Loucy (cell line): ENCODE data around the gene KDM6A.

Source experiments
- H2AFZ ChIP-seq: fragments of 200-600 bp; sonication (generic); 2 replicates; pipeline ENCODE4 v1.6.0; 2016; ENCODE audit warnings: antibody characterized with exemption, mild to moderate bottlenecking, low read length, moderate library complexity
- H3F3A ChIP-seq: fragments of 200-600 bp; 2 replicates; pipeline ENCODE4 v1.6.0; 2016; ENCODE audit warnings: antibody characterized with exemption, low read depth, mild to moderate bottlenecking
- H3K27me3 ChIP-seq: fragments of 200-600 bp; sonication (generic); 2 replicates; pipeline ENCODE4 v1.6.1; 2014; ENCODE audit warnings: low read length, mild to moderate bottlenecking; ENCODE audit not compliant: insufficient read depth, poor library complexity, severe bottlenecking
- H3K36me3 ChIP-seq: fragments of 200-600 bp; sonication (generic); 2 replicates; pipeline ENCODE4 v1.6.1; 2016; ENCODE audit warnings: low read length; ENCODE audit not compliant: insufficient read depth
- H3K4me1 ChIP-seq: fragments of 200-600 bp; sonication (generic); 2 replicates; pipeline ENCODE4 v1.5.1; 2014; ENCODE audit warnings: low read length, mild to moderate bottlenecking; ENCODE audit not compliant: insufficient read depth, poor library complexity, severe bottlenecking
- H3K4me2 ChIP-seq: fragments of 200-600 bp; sonication (generic); 2 replicates; pipeline ENCODE4 v1.6.0; 2014; ENCODE audit warnings: antibody characterized with exemption, low read length, low read depth, mild to moderate bottlenecking; ENCODE audit not compliant: poor library complexity, severe bottlenecking
- H3K4me3 ChIP-seq: fragments of 200-600 bp; sonication (generic); 2 replicates; pipeline ENCODE4 v1.5.1; 2014; ENCODE audit warnings: low read length, mild to moderate bottlenecking, mixed read lengths; ENCODE audit not compliant: poor library complexity, severe bottlenecking
- H3K79me2 ChIP-seq: fragments of 200-600 bp; sonication (generic); 2 replicates; pipeline ENCODE4 v1.6.1; 2014; ENCODE audit warnings: low read length; ENCODE audit not compliant: insufficient read depth
- H3K9ac ChIP-seq: fragments of 200-600 bp; sonication (generic); 2 replicates; pipeline ENCODE4 v1.6.0; 2014; ENCODE audit warnings: mild to moderate bottlenecking, low read depth, low read length, moderate library complexity; ENCODE audit not compliant: poor library complexity, severe bottlenecking
- H3K9me2 ChIP-seq: fragments of 200-600 bp; sonication (generic); replicated peaks from 2 replicates; pipeline ENCODE4 v1.6.1; 2016; ENCODE audit warnings: low read depth, low read length, mixed read lengths
- H3K9me3 ChIP-seq: fragments of 200-600 bp; sonication (generic); 2 replicates; pipeline ENCODE4 v1.6.1; 2014; ENCODE audit warnings: mild to moderate bottlenecking, antibody characterized with exemption, low read length, low read depth; ENCODE audit not compliant: insufficient read depth
- H4K20me1 ChIP-seq: fragments of 200-600 bp; sonication (generic); 2 replicates; pipeline ENCODE4 v1.6.0; 2014; ENCODE audit warnings: antibody characterized with exemption, low read length, mild to moderate bottlenecking; ENCODE audit not compliant: insufficient read depth, poor library complexity, severe bottlenecking
- CTCF ChIP-seq: fragments of 200-600 bp; sonication (generic); conservative IDR thresholded peaks from 2 replicates; pipeline ENCODE4 v1.5.1; 2014; ENCODE audit warnings: mild to moderate bottlenecking, antibody characterized with exemption, low read length
- EZH2phosphoT487 ChIP-seq: fragments of 200-600 bp; IDR thresholded peaks from 2 replicates; pipeline ENCODE4 v1.6.1; 2018; ENCODE audit warnings: antibody characterized with exemption, mild to moderate bottlenecking, moderate library complexity, borderline replicate concordance

KDM6A gene

GRCh38 chrX:44898411-44899221 lies 25.6 kb downstream of the KDM6A start:
- no peak overlapping the region for H3K4me2 ChIP-seq
- no peaks in the 10 kb centered on the region for H3K36me3 ChIP-seq
- H2AFZ ChIP-seq: no peak overlapping the region
- no peak for TF ChIP-seq CTCF
- H3K4me1 ChIP-seq: no peaks in the 10 kb centered on the region
- no peaks in the 10 kb centered on the region for H3F3A ChIP-seq
- H3K9me3 ChIP-seq: 0 out of 2 replicates have a peak, but pooled peaks cover 2% of the 10 kb centered on the region
- H3K9ac ChIP-seq: no peak overlapping the region
- no peaks in the 10 kb centered on the region for H3K9me2 ChIP-seq
- H4K20me1 ChIP-seq: peaks cover 30% of the 10 kb centered on the region
- H3K79me2 ChIP-seq: peaks cover 93% of the 10 kb centered on the region
- H3K27me3 ChIP-seq: no peaks in the 10 kb centered on the region
- no peak overlapping the region for H3K4me3 ChIP-seq

- H3K9me2 ChIP-seq: no peaks in the 10 kb centered on the region
- no peak overlapping the region for H2AFZ ChIP-seq
- H3K36me3 ChIP-seq: no peaks in the 10 kb centered on the region
- H3K4me2 ChIP-seq: no peak overlapping the region
- H3K27me3 ChIP-seq: no peaks in the 10 kb centered on the region
- peaks cover 43% of the 10 kb centered on the region for H4K20me1 ChIP-seq
- no peak overlapping the region for H3K9ac ChIP-seq
- H3F3A ChIP-seq: no peaks in the 10 kb centered on the region
- H3K9me3 ChIP-seq: 0 out of 2 replicates have a peak, but pooled peaks cover 2% of the 10 kb centered on the region
- H3K4me1 ChIP-seq: no peaks in the 10 kb centered on the region
- H3K79me2 ChIP-seq: peaks cover 98% of the 10 kb centered on the region
- H3K4me3 ChIP-seq: no peak overlapping the region
- TF ChIP-seq CTCF (no peak), EZH2phosphoT487 (no peak)
Observed at GRCh38 chrX:44899946-44900345, 27.0 kb downstream of the KDM6A start.

- H3K9me3 ChIP-seq: no peaks in the 10 kb centered on the region
- H3K4me3 ChIP-seq: no peak overlapping the region
- H3K4me1 ChIP-seq: peaks cover 4% of the 10 kb centered on the region
- H2AFZ ChIP-seq: no peak overlapping the region
- no peaks in the 10 kb centered on the region for H3K36me3 ChIP-seq
- TF ChIP-seq CTCF (no peak), EZH2phosphoT487 (no peak)
- peaks cover 98% of the 10 kb centered on the region for H3K79me2 ChIP-seq
- H3K4me2 ChIP-seq: no peak overlapping the region
- H3F3A ChIP-seq: no peaks in the 10 kb centered on the region
- no peaks in the 10 kb centered on the region for H3K27me3 ChIP-seq
- H3K9me2 ChIP-seq: no peaks in the 10 kb centered on the region
- H4K20me1 ChIP-seq: peaks cover 54% of the 10 kb centered on the region
- H3K9ac ChIP-seq: no peak overlapping the region
Observed at GRCh38 chrX:44903107-44903506, 30.1 kb downstream of the KDM6A start.
